Neuronal stem cell (in vitro differentiated cells): ENCODE data around the gene ACTR3C.
A peak's percentile ranks its signal among the peaks of the same experiment; 100 is the strongest.

Source experiments
- DNase-seq: peaks from one replicate; pipeline ENCODE4 v3.0.0-alpha.2; 2013; ENCODE audit warnings: low spot score
- H2AFZ ChIP-seq: one replicate; pipeline ENCODE4 v1.6.1; 2013; ENCODE audit warnings: mild to moderate bottlenecking, low read length, inconsistent platforms
- H2AK5ac ChIP-seq: 2 replicates; pipeline ENCODE4 v1.6.1; 2013; ENCODE audit warnings: low read depth, mild to moderate bottlenecking, inconsistent platforms, low read length, moderate library complexity, mixed read lengths
- H2BK120ac ChIP-seq: 2 replicates; pipeline ENCODE4 v1.6.1; 2013; ENCODE audit warnings: low read depth, mild to moderate bottlenecking, inconsistent platforms, low read length, moderate library complexity, mixed read lengths
- H2BK12ac ChIP-seq: one replicate; pipeline ENCODE4 v1.6.1; 2013; ENCODE audit warnings: low read length, inconsistent platforms
- H2BK15ac ChIP-seq: 2 replicates; pipeline ENCODE4 v1.6.1; 2013; ENCODE audit warnings: mild to moderate bottlenecking, low read length, inconsistent platforms, mixed read lengths
- H2BK5ac ChIP-seq: one replicate; pipeline ENCODE4 v1.6.1; 2013; ENCODE audit warnings: inconsistent platforms, mild to moderate bottlenecking, low read length, moderate library complexity
- H3K14ac ChIP-seq: one replicate; pipeline ENCODE4 v1.6.1; 2013; ENCODE audit warnings: low read length, inconsistent platforms
- H3K18ac ChIP-seq: 2 replicates; pipeline ENCODE4 v1.6.1; 2013; ENCODE audit warnings: low read length, inconsistent platforms
- H3K23ac ChIP-seq: 2 replicates; pipeline ENCODE4 v1.6.1; 2013; ENCODE audit warnings: low read depth, mild to moderate bottlenecking, mixed read lengths, low read length, inconsistent platforms; ENCODE audit not compliant: poor library complexity
- H3K27ac ChIP-seq: replicated peaks from 3 replicates; pipeline ENCODE4 v1.5.1; 2013; ENCODE audit warnings: low read length, inconsistent platforms
- H3K27me3 ChIP-seq, 3 experiments: 2 replicates each; pipeline ENCODE4 v1.6.1; 2013; ENCODE audit warnings: low read length in 3 of 3, mild to moderate bottlenecking in 2 of 3, inconsistent platforms in 1 of 3, low read depth in 1 of 3, mixed read lengths in 1 of 3, moderate library complexity in 1 of 3; ENCODE audit not compliant: control insufficient read depth in 3 of 3, insufficient read depth in 3 of 3
- H3K36me3 ChIP-seq, 2 donors: replicated peaks in 1 of 2; 2 replicates each; pipeline ENCODE4 v1.6.1; 2013; ENCODE audit warnings: low read length in 2 of 2; ENCODE audit not compliant: control insufficient read depth in 2 of 2, insufficient read depth in 2 of 2
- H3K4ac ChIP-seq: 2 replicates; pipeline ENCODE4 v1.6.1; 2013; ENCODE audit warnings: inconsistent platforms, mild to moderate bottlenecking, low read length, moderate library complexity
- H3K4me1 ChIP-seq, 2 donors: 1 replicate in 1 of 2; 2 replicates in 1 of 2; pipeline ENCODE4 v1.6.1; 2013; ENCODE audit warnings: low read length in 2 of 2, low read depth in 1 of 2; ENCODE audit not compliant: control insufficient read depth in 2 of 2, insufficient read depth in 1 of 2
- H3K4me2 ChIP-seq: one replicate; pipeline ENCODE4 v1.6.1; 2013; ENCODE audit warnings: mild to moderate bottlenecking, low read length, inconsistent platforms; ENCODE audit not compliant: insufficient read depth, poor library complexity, severe bottlenecking
- H3K4me3 ChIP-seq, 2 donors: 2 replicates each; pipeline ENCODE4 v1.5.1; 2013; ENCODE audit warnings: low read length in 2 of 2, mild to moderate bottlenecking in 2 of 2, inconsistent platforms in 1 of 2, moderate library complexity in 1 of 2
- H3K79me1 ChIP-seq: one replicate; pipeline ENCODE4 v1.6.1; 2013; ENCODE audit warnings: low read depth, mild to moderate bottlenecking, inconsistent platforms, low read length, moderate library complexity
- H3K9ac ChIP-seq: one replicate; pipeline ENCODE4 v1.6.1; 2013; ENCODE audit warnings: mild to moderate bottlenecking, low read depth, low read length, inconsistent platforms; ENCODE audit not compliant: poor library complexity
- H3K9me3 ChIP-seq, 2 donors: replicated peaks in 1 of 2; 2 replicates each; pipeline versions ENCODE3 to v1.6.1; 2013; ENCODE audit warnings: low read length in 2 of 2, mild to moderate bottlenecking in 2 of 2, inconsistent platforms in 1 of 2, low read depth in 1 of 2, mixed read lengths in 1 of 2, moderate library complexity in 1 of 2; ENCODE audit not compliant: control insufficient read depth in 2 of 2, insufficient read depth in 1 of 2
- H4K8ac ChIP-seq: one replicate; pipeline ENCODE4 v1.6.1; 2013; ENCODE audit warnings: low read depth, mild to moderate bottlenecking, inconsistent platforms, low read length, moderate library complexity
- H4K91ac ChIP-seq: one replicate; pipeline ENCODE4 v1.6.1; 2013; ENCODE audit warnings: low read length, low read depth, mild to moderate bottlenecking, inconsistent platforms; ENCODE audit not compliant: poor library complexity
- WGBS, 2 donors: extraction: QIAGEN DNeasy Blood & Tissue Kit; methylation state at CpG; one replicate each; pipeline ENCODE4 v1.1.7; 2013; ENCODE audit warnings: missing lambda C conversion rate in 2 of 2, mixed read lengths in 1 of 2; ENCODE audit not compliant: insufficient read length in 2 of 2, insufficient replicate concordance in 1 of 2; ENCODE audit errors: extremely low coverage in 2 of 2; 5-methylcytosine and 5-hydroxymethylcytosine counted together

ACTR3C gene

GRCh38 chr7:150358988-150359621 lies 35.8 kb upstream of the ACTR3C start:
- Histone ChIP-seq H3K14ac (no peak overlapping the region), H3K18ac (no peak overlapping the region), H2BK15ac (no peak overlapping the region), H3K27me3 (no peaks in the 10 kb centered on the region), H2AFZ (no peak overlapping the region), H2BK120ac (no peak overlapping the region), H3K27ac (no peak overlapping the region), H3K4me3 (peak overlapping the region in 1 of 2 donors; percentile 42), H2AK5ac (no peak overlapping the region), H3K4ac (no peak overlapping the region), H2BK5ac (no peak overlapping the region), H3K4me1 (peaks cover 9 to 16% of the 10 kb centered on the region in 2 donors), H3K36me3 (no peaks in the 10 kb centered on the region), H2BK12ac (no peak overlapping the region), H3K79me1 (no peaks in the 10 kb centered on the region), H4K8ac (no peak overlapping the region), H4K91ac (no peak overlapping the region), H3K9me3 (no peaks in the 10 kb centered on the region), H3K23ac (no peak overlapping the region), H3K4me2 (no peak overlapping the region), H3K9ac (no peak overlapping the region)
- DNase-seq, result no peak
- WGBS, 2 donors, result 100% methylated on average over 3 of the region's 4 CpGs; no CpG with 5 or more reads in 1 of the 2 donors

GRCh38 chr7:150358433-150358832 lies 35.1 kb upstream of the ACTR3C start:
- H3K36me3 ChIP-seq, result no peaks in the 10 kb centered on the region
- no peak for DNase-seq
- no peak overlapping the region for H2BK120ac ChIP-seq
- H3K4me2 ChIP-seq, result no peak overlapping the region
- no peak overlapping the region for H2BK12ac ChIP-seq
- no peak overlapping the region for H2AFZ ChIP-seq
- no peak overlapping the region for H3K4ac ChIP-seq
- WGBS, 2 donors, result no CpG with 5 or more reads among the region's 4 CpGs
- no peak overlapping the region for H3K14ac ChIP-seq
- no peaks in the 10 kb centered on the region for H3K9me3 ChIP-seq
- no peaks in the 10 kb centered on the region for H3K27me3 ChIP-seq
- H3K23ac ChIP-seq, result no peak overlapping the region
- H2AK5ac ChIP-seq, result no peak overlapping the region
- no peak overlapping the region for H4K8ac ChIP-seq
- no peaks in the 10 kb centered on the region for H3K79me1 ChIP-seq
- H3K9ac ChIP-seq, result no peak overlapping the region
- H2BK15ac ChIP-seq, result no peak overlapping the region
- no peak overlapping the region for H3K4me3 ChIP-seq
- H4K91ac ChIP-seq, result no peak overlapping the region
- H3K4me1 ChIP-seq, result peaks cover 9 to 16% of the 10 kb centered on the region in 2 donors
- no peak overlapping the region for H2BK5ac ChIP-seq
- no peak overlapping the region for H3K18ac ChIP-seq
- no peak overlapping the region for H3K27ac ChIP-seq

- Histone ChIP-seq H3K27me3 (no peaks in the 10 kb centered on the region), H2BK5ac (no peak overlapping the region), H2BK12ac (no peak overlapping the region), H2AK5ac (no peak overlapping the region), H2BK15ac (no peak overlapping the region), H3K14ac (no peak overlapping the region), H4K8ac (no peak overlapping the region), H4K91ac (no peak overlapping the region), H3K4me3 (no peak overlapping the region), H3K36me3 (no peaks in the 10 kb centered on the region), H2BK120ac (no peak overlapping the region), H3K4ac (no peak overlapping the region), H3K4me1 (peaks cover 7 to 16% of the 10 kb centered on the region in 2 donors), H3K9ac (no peak overlapping the region), H3K79me1 (no peaks in the 10 kb centered on the region), H3K4me2 (no peak overlapping the region), H3K9me3 (no peaks in the 10 kb centered on the region), H3K18ac (no peak overlapping the region), H3K23ac (no peak overlapping the region), H2AFZ (no peak overlapping the region), H3K27ac (no peak overlapping the region)
- DNase-seq, result no peak
- no CpG with 5 or more reads among the region's 13 CpGs for WGBS, 2 donors
Measured at GRCh38 chr7:150357771-150358427, 34.6 kb upstream of the ACTR3C start.

- Histone ChIP-seq H3K4ac (no peak overlapping the region), H3K27ac (no peak overlapping the region), H2BK5ac (no peak overlapping the region), H3K36me3 (no peaks in the 10 kb centered on the region), H4K8ac (no peak overlapping the region), H3K79me1 (no peaks in the 10 kb centered on the region), H2BK15ac (no peak overlapping the region), H2AFZ (no peak overlapping the region), H3K23ac (no peak overlapping the region), H3K18ac (no peak overlapping the region), H2BK120ac (no peak overlapping the region), H3K9me3 (no peaks in the 10 kb centered on the region), H3K4me1 (peaks cover 5 to 11% of the 10 kb centered on the region in 2 donors), H3K4me2 (no peak overlapping the region), H2BK12ac (no peak overlapping the region), H2AK5ac (no peak overlapping the region), H3K14ac (no peak overlapping the region), H3K4me3 (no peak overlapping the region), H3K27me3 (no peaks in the 10 kb centered on the region), H3K9ac (no peak overlapping the region), H4K91ac (no peak overlapping the region)
- no peak for DNase-seq
- WGBS, 2 donors, result no CpG with 5 or more reads among the region's 9 CpGs
Measured at GRCh38 chr7:150357270-150357669, 33.9 kb upstream of the ACTR3C start.
